Smooth muscle cell (in vitro differentiated cells): ENCODE results near the gene NUPR1. TPM values are rescaled to one million over a fixed set of nuclear protein-coding genes. Genes with fewer than 3 reads are reported as not detected.

Experiments
- DNase-seq: peaks from one replicate; lab custom pipeline; 2025; ENCODE audit not compliant: unreplicated experiment; lab: John Stamatoyannopoulos, UW
- H2AFZ ChIP-seq: fragments of 200-600 bp; sonication (generic); 2 replicates; pipeline ENCODE4 v1.6.0; 2016; ENCODE audit warnings: antibody characterized with exemption, low read depth, mild to moderate bottlenecking
- H3F3A ChIP-seq: fragments of 200-600 bp; sonication (generic); 2 replicates; pipeline ENCODE4 v1.6.0; 2017; ENCODE audit warnings: antibody characterized with exemption, low read depth
- H3K27ac ChIP-seq: fragments of 200-600 bp; sonication (generic); 2 replicates; pipeline ENCODE4 v1.5.1; 2016; ENCODE audit warnings: low read depth, mild to moderate bottlenecking
- H3K27me3 ChIP-seq: fragments of 200-600 bp; sonication (generic); 2 replicates; pipeline ENCODE4 v1.6.1; 2016; ENCODE audit warnings: low read depth, mild to moderate bottlenecking
- H3K36me3 ChIP-seq: fragments of 200-600 bp; sonication (generic); 2 replicates; pipeline ENCODE4 v1.5.1; 2016; ENCODE audit warnings: low read depth
- H3K4me1 ChIP-seq: fragments of 200-600 bp; sonication (generic); 2 replicates; pipeline ENCODE4 v1.5.1; 2016; ENCODE audit warnings: low read depth
- H3K4me2 ChIP-seq: fragments of 200-600 bp; sonication (generic); 2 replicates; pipeline ENCODE4 v1.6.0; 2016; ENCODE audit warnings: mild to moderate bottlenecking
- H3K4me3 ChIP-seq: fragments of 200-600 bp; sonication (generic); 2 replicates; pipeline ENCODE4 v1.5.1; 2016; ENCODE audit warnings: mild to moderate bottlenecking
- H3K79me2 ChIP-seq: fragments of 200-600 bp; sonication (generic); 2 replicates; pipeline ENCODE4 v1.6.0; 2016; ENCODE audit warnings: low read depth, mild to moderate bottlenecking
- H3K9ac ChIP-seq: fragments of 200-600 bp; sonication (generic); 2 replicates; pipeline ENCODE4 v1.6.0; 2016; ENCODE audit warnings: low read depth
- H3K9me3 ChIP-seq: fragments of 200-600 bp; sonication (generic); replicated peaks from 2 replicates; pipeline ENCODE4 v1.5.1; 2016; ENCODE audit warnings: low read depth
- H4K20me1 ChIP-seq: fragments of 200-600 bp; sonication (generic); 2 replicates; pipeline ENCODE4 v1.6.0; 2016; ENCODE audit warnings: low read depth
- WGBS: methylation state at CpG from one replicate; pipeline ENCODE4 v1.1.7; 2016; ENCODE audit warnings: low lambda C conversion rate; 5-methylcytosine and 5-hydroxymethylcytosine counted together
- polyA plus RNA-seq: library from polyadenylated mRNA; unstranded; fragments of >200 nt; fragmentation: Nextera tagmentation; extraction: Ambion mirVana; gene quantifications from 2 replicates; pipeline ENCODE4 v1.2.1, GENCODE V29; 2016
- total RNA-seq: library from RNA; depleted of rRNA; stranded (reverse); fragments of >200 nt; gene quantifications from 2 replicates; pipeline ENCODE4 v1.2.3, GENCODE V29; 2014
- TF ChIP-seq, protein P1 (sequence below): fragments of 200-600 bp; sonication (generic); IDR thresholded peaks from 2 replicates; pipeline ENCODE4 v1.5.1; 2017; ENCODE audit warnings: borderline replicate concordance, mild to moderate bottlenecking, antibody characterized with exemption; ENCODE audit not compliant: insufficient read depth, poor library complexity, severe bottlenecking

NUPR1 gene
- total and polyA plus RNA-seq, 2 experiments from 2014 or later, result 0.67 to 22.2 TPM

DNA sequence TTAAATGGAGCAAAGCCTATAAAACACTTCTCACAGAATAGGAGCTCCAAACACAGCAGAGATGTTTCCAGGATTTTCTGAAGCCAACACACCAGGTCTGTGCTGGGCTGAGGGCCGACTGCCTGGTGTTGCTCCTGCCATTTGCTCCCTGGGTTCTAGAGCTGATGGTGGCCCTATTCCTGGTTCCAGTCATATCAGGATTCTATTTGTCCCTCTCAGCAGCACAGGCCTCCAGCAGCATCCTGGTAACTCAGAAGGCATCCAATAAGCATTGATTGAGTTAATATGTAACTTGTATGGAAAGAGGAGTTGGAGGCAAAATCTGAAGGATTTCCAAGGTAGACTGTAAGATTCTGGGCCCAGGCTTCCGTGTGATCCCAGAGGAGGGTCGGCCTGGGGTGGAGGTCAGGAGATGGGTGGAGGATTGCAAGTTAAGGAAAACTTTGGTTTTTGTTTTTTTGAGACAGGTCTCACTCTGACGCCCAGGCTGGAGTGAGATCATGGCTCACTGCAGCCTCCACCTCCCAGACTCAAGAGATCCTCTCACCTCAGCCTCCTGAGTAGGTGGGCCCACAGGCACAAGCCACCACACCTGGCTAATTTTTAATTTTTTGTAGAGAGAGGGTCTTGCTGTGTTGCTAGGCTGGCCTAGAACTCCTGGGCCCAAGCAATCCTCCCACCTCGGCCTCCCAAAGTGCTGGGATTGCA, 5.7 kb downstream of the NUPR1 start:
- H3K4me1 ChIP-seq, result peaks cover 8% of the 10 kb centered on the region
- no peaks in the 10 kb centered on the region for H4K20me1 ChIP-seq
- H3K79me2 ChIP-seq, result no peaks in the 10 kb centered on the region
- no peak overlapping the region for H3K4me3 ChIP-seq
- DNase-seq, result no peak
- H2AFZ ChIP-seq, result no peak overlapping the region
- H3K36me3 ChIP-seq, result no peaks in the 10 kb centered on the region
- TF ChIP-seq, protein P1, sequence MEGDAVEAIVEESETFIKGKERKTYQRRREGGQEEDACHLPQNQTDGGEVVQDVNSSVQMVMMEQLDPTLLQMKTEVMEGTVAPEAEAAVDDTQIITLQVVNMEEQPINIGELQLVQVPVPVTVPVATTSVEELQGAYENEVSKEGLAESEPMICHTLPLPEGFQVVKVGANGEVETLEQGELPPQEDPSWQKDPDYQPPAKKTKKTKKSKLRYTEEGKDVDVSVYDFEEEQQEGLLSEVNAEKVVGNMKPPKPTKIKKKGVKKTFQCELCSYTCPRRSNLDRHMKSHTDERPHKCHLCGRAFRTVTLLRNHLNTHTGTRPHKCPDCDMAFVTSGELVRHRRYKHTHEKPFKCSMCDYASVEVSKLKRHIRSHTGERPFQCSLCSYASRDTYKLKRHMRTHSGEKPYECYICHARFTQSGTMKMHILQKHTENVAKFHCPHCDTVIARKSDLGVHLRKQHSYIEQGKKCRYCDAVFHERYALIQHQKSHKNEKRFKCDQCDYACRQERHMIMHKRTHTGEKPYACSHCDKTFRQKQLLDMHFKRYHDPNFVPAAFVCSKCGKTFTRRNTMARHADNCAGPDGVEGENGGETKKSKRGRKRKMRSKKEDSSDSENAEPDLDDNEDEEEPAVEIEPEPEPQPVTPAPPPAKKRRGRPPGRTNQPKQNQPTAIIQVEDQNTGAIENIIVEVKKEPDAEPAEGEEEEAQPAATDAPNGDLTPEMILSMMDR, result no peak
- no peak overlapping the region for H3K27ac ChIP-seq
- 98% methylated on average over 5 of the region's 5 CpGs for WGBS
- no peaks in the 10 kb centered on the region for H3F3A ChIP-seq
- no peaks in the 10 kb centered on the region for H3K27me3 ChIP-seq
- no peak overlapping the region for H3K4me2 ChIP-seq
- H3K9ac ChIP-seq, result no peak overlapping the region
- no peaks in the 10 kb centered on the region for H3K9me3 ChIP-seq

DNA sequence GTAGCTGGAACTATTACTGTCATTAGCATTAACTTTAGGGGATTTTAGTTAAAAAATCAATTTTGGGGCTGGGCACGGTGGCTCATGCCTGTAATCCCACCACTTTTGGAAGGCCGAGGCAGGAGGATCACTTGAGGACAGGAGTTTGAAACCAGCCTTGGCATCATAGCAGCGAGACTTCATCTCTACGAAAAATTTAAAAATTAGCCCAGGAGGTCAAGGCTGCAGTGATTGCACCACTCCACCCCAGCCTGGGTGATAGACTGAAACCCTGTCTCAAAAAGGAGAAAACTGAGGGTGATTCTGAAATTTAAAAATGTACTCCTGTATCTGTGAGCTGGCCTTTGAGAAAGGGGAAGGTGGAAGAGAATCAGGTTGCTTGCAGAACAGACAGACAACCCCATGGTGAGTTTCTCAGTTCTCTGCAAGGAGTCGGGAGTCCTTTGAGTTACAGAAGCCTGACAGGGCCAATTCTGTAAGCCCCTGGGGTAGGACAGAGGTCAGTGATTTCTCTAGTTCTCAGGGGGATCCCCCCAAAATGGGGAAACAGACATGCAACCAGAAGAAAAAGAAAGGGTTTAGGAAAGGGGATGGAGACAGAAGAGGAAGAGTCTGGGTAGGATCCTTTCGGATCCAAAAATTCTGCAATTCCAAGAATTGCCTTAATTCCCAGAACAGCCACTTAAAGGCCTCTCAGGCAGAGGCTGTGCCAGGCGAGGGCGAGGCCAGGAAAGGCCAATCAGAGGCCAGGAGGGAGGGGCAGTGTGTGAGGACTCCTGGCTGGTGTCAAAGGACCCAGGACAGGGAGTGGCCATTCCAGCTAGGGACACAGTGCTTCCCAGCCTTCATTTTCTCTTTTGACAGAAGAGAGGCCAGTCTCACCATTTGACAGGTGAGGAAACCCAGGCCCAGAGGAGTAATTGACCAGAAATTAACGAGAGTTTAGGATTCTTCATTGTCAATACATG, 6.7 kb downstream of the NUPR1 start:
- Histone ChIP-seq H3F3A (no peaks in the 10 kb centered on the region), H3K4me2 (no peak overlapping the region), H3K27me3 (no peaks in the 10 kb centered on the region), H2AFZ (no peak overlapping the region), H3K9ac (no peak overlapping the region), H3K36me3 (no peaks in the 10 kb centered on the region), H3K79me2 (no peaks in the 10 kb centered on the region), H4K20me1 (no peaks in the 10 kb centered on the region), H3K9me3 (no peaks in the 10 kb centered on the region), H3K27ac (no peak overlapping the region), H3K4me1 (peaks cover 8% of the 10 kb centered on the region), H3K4me3 (no peak overlapping the region)
- TF ChIP-seq, protein P1, result no peak
- no peak for DNase-seq
- WGBS, result 70% methylated on average over 9 of the region's 9 CpGs

DNA sequence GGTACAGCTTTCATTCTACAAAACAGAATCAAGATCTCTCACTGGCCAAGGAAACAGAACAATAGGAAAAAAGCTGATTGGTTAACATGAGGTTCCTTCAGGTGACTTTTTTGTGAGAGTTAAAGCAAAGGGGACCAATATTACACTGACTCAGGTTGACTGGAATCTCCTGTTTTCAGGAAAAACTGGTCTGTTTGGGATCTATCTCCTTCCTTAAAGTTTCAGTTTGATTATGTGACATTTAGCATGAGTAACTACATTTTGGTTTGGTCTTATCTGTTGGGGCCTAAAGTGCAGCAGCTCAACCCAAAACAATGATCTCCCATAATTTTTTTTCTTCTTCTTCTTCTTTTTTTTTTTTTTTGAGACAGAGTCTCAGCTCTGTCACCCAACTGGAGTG, 9.7 kb downstream of the NUPR1 start:
- TF ChIP-seq, protein P1, result no peak
- H3K27ac ChIP-seq, result no peak overlapping the region
- H3K4me1 ChIP-seq, result peaks cover 8% of the 10 kb centered on the region
- no peak for DNase-seq
- no peaks in the 10 kb centered on the region for H3K79me2 ChIP-seq
- no peaks in the 10 kb centered on the region for H3K27me3 ChIP-seq
- H3K9me3 ChIP-seq, result no peaks in the 10 kb centered on the region
- no peak overlapping the region for H2AFZ ChIP-seq
- no peaks in the 10 kb centered on the region for H3F3A ChIP-seq
- no peak overlapping the region for H3K4me2 ChIP-seq
- H3K9ac ChIP-seq, result no peak overlapping the region
- H3K36me3 ChIP-seq, result no peaks in the 10 kb centered on the region
- H4K20me1 ChIP-seq, result no peaks in the 10 kb centered on the region
- no peak overlapping the region for H3K4me3 ChIP-seq
